ENCODE data around the gene CCNL1. TPM values are rescaled to one million over a fixed set of nuclear protein-coding genes. Genes with fewer than 3 reads are reported as not detected.
"Not testable (repeated sequence)": the region's sequence is repeated elsewhere in the genome, so short reads cannot be mapped to it uniquely, and the experiment has no call there.

Gene CCNL1
- total and polyA plus RNA-seq, 2 of the 4 experiments (the other 2 are of a cell fraction) = 60.9 to 83.3 TPM

DNA sequence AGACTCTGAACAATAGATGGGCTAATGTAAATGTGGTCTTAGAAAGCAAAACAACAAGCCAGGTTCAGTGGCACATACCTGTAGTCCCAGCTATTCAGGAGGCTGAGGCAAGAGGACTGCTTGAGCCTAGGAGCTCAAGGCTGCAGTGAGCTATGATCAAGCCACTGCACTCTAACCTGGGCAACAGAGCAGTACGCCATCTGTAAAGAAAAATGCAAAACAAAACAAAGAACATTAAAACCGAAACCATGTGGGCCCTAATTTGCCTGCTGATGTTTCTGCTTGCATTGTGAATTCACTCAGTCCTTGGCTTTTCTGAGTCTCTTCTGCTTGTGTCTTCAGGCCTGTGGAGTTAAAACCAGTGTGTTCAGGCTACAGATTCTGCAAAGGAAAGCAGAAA lies 56.7 kb downstream of the CCNL1 start:
- H2AK9ac ChIP-seq (replicated peaks; ENCODE audit: low read depth, low read length, poor library complexity) = no peak overlapping the region
- no peak overlapping the region for H3K23ac ChIP-seq (ENCODE audit: low read depth, low read length)
- WGBS, 2 experiments (ENCODE audit: extremely low coverage in 2 of 2, insufficient read length in 1 of 2) = 79% methylated on average over 2 of the region's 2 CpGs; no CpG with 5 or more reads in 1 of the 2 experiments
- intact Hi-C loops (cut with micrococcal nuclease) (no loop called here), dilution Hi-C loops (cut with HindIII; ENCODE audit: low sequenced_read_pairs, unreplicated experiment) (no loop called here), in situ Hi-C loops (cut with MboI; ENCODE audit: low sequenced_read_pairs) (no loop called here)
- H2BK20ac ChIP-seq (ENCODE audit: low read depth, low read length) = no peak overlapping the region
- H3K4me1 ChIP-seq (ENCODE audit: control insufficient read depth, insufficient read depth, low read length) = peaks cover 28% of the 10 kb centered on the region
- H3K4me3 ChIP-seq (ENCODE audit: insufficient read depth, low read depth, low read length) = no peak overlapping the region
- no peaks in the 10 kb centered on the region for H3K79me1 ChIP-seq (ENCODE audit: low read depth in 1 of 2, low read length in 2 of 2)
- no peak overlapping the region for H4K91ac ChIP-seq (ENCODE audit: insufficient read depth, low read depth, low read length)
- no peaks in the 10 kb centered on the region for H3K36me3 ChIP-seq (ENCODE audit: control insufficient read depth, insufficient read depth, low read length)
- no peak overlapping the region for H2AFZ ChIP-seq (replicated peaks; ENCODE audit: low read length, poor library complexity)
- no peak overlapping the region for H3K9ac ChIP-seq (ENCODE audit: low read depth, low read length)
- H3K4ac ChIP-seq (ENCODE audit: low read depth, low read length) = no peak overlapping the region; the same call in 1 of the 2 replicates
- peaks cover 8% of the 10 kb centered on the region; the same call in 1 of the 2 replicates for H3K9me1 ChIP-seq (ENCODE audit: insufficient read depth, low read length)
- H4K20me1 ChIP-seq (ENCODE audit: insufficient read depth, low read length) = 0 out of 2 replicates have a peak, but pooled peaks cover 3% of the 10 kb centered on the region
- H4K8ac ChIP-seq (ENCODE audit: low read depth in 2 of 2, low read length in 2 of 2) = no peak overlapping the region
- ChIA-PET CTCF (interaction anchor here (0.9 kb wide), 1 partner anchor 14 kb away, joined by 3 read pairs; no protein-coding TSS in a partner anchor), POLR2A (ENCODE audit: unreplicated experiment) (no interaction called here)
- H3K27me3 ChIP-seq (ENCODE audit: control insufficient read depth, insufficient read depth, low read length) = no peaks in the 10 kb centered on the region
- no peak overlapping the region for H2BK5ac ChIP-seq (ENCODE audit: low read depth, low read length, poor library complexity, severe bottlenecking)
- H3K56ac ChIP-seq (ENCODE audit: extremely low read depth, insufficient read depth, low read length) = no peak overlapping the region
- H2BK15ac ChIP-seq (ENCODE audit: low read depth, low read length) = 0 out of 3 replicates have a peak overlapping the region, but pooled peaks have one; percentile 39
- no peak overlapping the region for H3K4me2 ChIP-seq (ENCODE audit: low read depth, low read length)
- peak overlapping the region; percentile 5; the same call in 1 of the 2 replicates for H4K5ac ChIP-seq (ENCODE audit: low read depth, low read length)
- H2AK5ac ChIP-seq (ENCODE audit: low read depth, low read length) = no peak overlapping the region
- no peak for ATAC-seq (ENCODE audit: low read depth)
- peak overlapping the region; percentile 35; the same call in 1 of the 2 replicates for H3K18ac ChIP-seq (ENCODE audit: low read depth, low read length)
- BruUV-seq (replicated peaks) = no TSS peak
- no peak for TF ChIP-seq MAZ (IDR thresholded peaks at IDR 0.05; ENCODE audit: borderline replicate concordance, low read depth, low read length)
- no peaks in the 10 kb centered on the region for H3K9me3 ChIP-seq (ENCODE audit: control insufficient read depth, insufficient read depth, low read length)
- DNase-seq = no peak
- no peak overlapping the region for H3K27ac ChIP-seq (ENCODE audit: insufficient read depth, low read length)
- H3K14ac ChIP-seq (replicated peaks; ENCODE audit: low read depth, low read length) = no peak overlapping the region; the same call in 1 of the 2 replicates
- no peak overlapping the region for H2BK120ac ChIP-seq (ENCODE audit: low read depth, low read length)

DNA sequence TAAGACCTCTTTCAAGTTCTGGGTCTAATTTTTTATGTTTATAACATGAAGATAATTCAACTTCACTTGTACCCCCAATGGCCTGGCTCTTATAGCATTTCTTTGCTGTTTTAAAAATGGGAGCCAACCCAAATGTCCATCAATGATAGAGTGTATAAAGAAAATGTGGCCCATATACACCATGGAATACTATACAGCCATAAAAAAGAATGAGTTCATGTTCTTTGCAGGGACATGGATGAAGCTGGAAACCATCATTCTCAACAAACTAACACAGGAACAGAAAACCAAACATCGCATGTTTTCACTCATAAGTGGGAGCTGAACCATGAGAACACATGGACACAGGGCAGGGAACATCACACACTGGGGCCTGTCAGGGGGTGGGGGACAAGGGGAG lies 57.4 kb downstream of the CCNL1 start:
- H3K27me3 ChIP-seq (ENCODE audit: control insufficient read depth, insufficient read depth, low read length); H2BK15ac ChIP-seq (ENCODE audit: low read depth, low read length); H2BK20ac ChIP-seq (ENCODE audit: low read depth, low read length); H4K8ac ChIP-seq (ENCODE audit: low read depth in 2 of 2, low read length in 2 of 2); H3K56ac ChIP-seq (ENCODE audit: extremely low read depth, insufficient read depth, low read length); H3K23ac ChIP-seq (ENCODE audit: low read depth, low read length); in situ Hi-C loops (cut with MboI; ENCODE audit: low sequenced_read_pairs); intact Hi-C loops (cut with micrococcal nuclease); dilution Hi-C loops (cut with HindIII; ENCODE audit: low sequenced_read_pairs, unreplicated experiment); H2BK120ac ChIP-seq (ENCODE audit: low read depth, low read length); H3K4me3 ChIP-seq (ENCODE audit: insufficient read depth, low read depth, low read length); BruUV-seq (replicated peaks); H2AFZ ChIP-seq (replicated peaks; ENCODE audit: low read length, poor library complexity); H3K36me3 ChIP-seq (ENCODE audit: control insufficient read depth, insufficient read depth, low read length); H3K14ac ChIP-seq (replicated peaks; ENCODE audit: low read depth, low read length); H3K9me3 ChIP-seq (ENCODE audit: control insufficient read depth, insufficient read depth, low read length); H3K79me1 ChIP-seq (ENCODE audit: low read depth in 1 of 2, low read length in 2 of 2); H3K4me2 ChIP-seq (ENCODE audit: low read depth, low read length); H4K91ac ChIP-seq (ENCODE audit: insufficient read depth, low read depth, low read length); DNase-seq; H3K18ac ChIP-seq (ENCODE audit: low read depth, low read length); H4K5ac ChIP-seq (ENCODE audit: low read depth, low read length); H2BK5ac ChIP-seq (ENCODE audit: low read depth, low read length, poor library complexity, severe bottlenecking); H2AK5ac ChIP-seq (ENCODE audit: low read depth, low read length); H3K9me1 ChIP-seq (ENCODE audit: insufficient read depth, low read length); ATAC-seq (ENCODE audit: low read depth); H2AK9ac ChIP-seq (replicated peaks; ENCODE audit: low read depth, low read length, poor library complexity); H3K27ac ChIP-seq (ENCODE audit: insufficient read depth, low read length); POLR2A ChIA-PET (ENCODE audit: unreplicated experiment); H3K4ac ChIP-seq (ENCODE audit: low read depth, low read length); H4K20me1 ChIP-seq (ENCODE audit: insufficient read depth, low read length); H3K9ac ChIP-seq (ENCODE audit: low read depth, low read length): not testable (repeated sequence)
- no CpG with 5 or more reads among the region's 1 CpG for whole genome bisulfite sequencing, 2 experiments (ENCODE audit: extremely low coverage in 2 of 2, insufficient read length in 1 of 2)
- CTCF ChIA-PET = interaction anchor here (0.9 kb wide), 1 partner anchor 14 kb away, joined by 3 read pairs; no protein-coding TSS in a partner anchor
- peaks cover 28% of the 10 kb centered on the region for H3K4me1 ChIP-seq (ENCODE audit: control insufficient read depth, insufficient read depth, low read length)

All from IMR-90 (cell line).